Measurements from ENCODE around the gene TPSD1. TPM values are rescaled to one million over a fixed set of nuclear protein-coding genes. Genes with fewer than 3 reads are reported as not detected.
A peak's percentile ranks its signal among the peaks of the same experiment; 100 is the strongest.

The TPSD1 gene
- total RNA-seq, 1 donor from 2014 or later, result not detected

DNA sequence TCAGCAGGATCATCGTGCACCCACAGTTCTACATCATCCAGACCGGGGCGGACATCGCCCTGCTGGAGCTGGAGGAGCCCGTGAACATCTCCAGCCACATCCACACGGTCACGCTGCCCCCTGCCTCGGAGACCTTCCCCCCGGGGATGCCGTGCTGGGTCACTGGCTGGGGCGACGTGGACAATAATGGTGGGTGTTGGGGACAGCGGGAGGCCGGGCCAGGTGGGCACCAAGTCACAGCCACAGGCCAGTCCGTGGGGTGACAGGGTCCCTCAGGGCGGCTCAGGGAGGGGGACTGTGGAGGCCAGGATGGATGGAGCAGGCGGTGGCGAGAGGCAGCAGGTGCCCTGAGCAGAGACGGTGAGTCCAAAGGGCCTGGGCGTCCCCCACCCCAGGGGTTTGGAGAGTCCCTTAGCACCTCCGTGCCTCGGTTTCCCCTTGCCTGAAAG is 1.0 kb downstream of the TPSD1 start:
- no peak overlapping the region for H3K4me3 Mint-ChIP-seq

DNA sequence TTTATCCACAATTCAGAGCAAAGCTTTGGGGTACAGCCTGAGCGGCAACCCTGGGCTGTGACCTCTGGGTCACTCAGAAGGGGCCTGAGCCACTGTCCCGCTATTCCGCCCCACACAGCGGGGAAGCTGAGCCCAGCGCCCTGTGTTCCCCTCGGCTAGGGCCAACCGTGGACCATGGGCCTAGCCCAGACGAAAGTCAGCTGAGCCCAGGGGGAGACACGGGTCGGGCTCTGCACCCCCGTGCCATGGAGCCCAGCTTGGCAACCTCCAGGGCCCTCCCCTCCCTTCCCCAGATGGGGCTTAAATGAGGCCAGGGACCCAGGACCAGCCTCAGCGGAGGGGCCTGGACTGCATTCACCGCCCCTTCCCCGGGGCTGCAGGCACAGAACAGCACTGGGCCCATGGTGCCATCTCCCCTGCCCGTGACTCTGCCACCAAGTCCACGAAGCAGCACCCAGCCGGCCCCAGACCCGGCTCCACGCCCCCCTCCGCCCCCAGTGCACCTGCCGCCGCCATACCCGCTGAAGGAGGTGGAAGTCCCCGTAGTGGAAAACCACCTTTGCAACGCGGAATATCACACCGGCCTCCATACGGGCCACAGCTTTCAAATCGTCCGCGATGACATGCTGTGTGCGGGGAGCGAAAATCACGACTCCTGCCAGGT is 1.8 kb downstream of the TPSD1 start:
- peaks cover 20% of the 10 kb centered on the region for H3K27me3 Mint-ChIP-seq
- no peaks in the 10 kb centered on the region for H3K36me3 Mint-ChIP-seq
- H3K27ac Mint-ChIP-seq, result no peak overlapping the region
- H3K4me1 Mint-ChIP-seq (ENCODE audit: unreplicated experiment), result no peaks in the 10 kb centered on the region
- H3K4me3 Mint-ChIP-seq, result no peak overlapping the region
- DNase-seq (ENCODE audit: extremely low spot score, unreplicated experiment), result peak; percentile 71
- TF ChIP-seq, protein P1, sequence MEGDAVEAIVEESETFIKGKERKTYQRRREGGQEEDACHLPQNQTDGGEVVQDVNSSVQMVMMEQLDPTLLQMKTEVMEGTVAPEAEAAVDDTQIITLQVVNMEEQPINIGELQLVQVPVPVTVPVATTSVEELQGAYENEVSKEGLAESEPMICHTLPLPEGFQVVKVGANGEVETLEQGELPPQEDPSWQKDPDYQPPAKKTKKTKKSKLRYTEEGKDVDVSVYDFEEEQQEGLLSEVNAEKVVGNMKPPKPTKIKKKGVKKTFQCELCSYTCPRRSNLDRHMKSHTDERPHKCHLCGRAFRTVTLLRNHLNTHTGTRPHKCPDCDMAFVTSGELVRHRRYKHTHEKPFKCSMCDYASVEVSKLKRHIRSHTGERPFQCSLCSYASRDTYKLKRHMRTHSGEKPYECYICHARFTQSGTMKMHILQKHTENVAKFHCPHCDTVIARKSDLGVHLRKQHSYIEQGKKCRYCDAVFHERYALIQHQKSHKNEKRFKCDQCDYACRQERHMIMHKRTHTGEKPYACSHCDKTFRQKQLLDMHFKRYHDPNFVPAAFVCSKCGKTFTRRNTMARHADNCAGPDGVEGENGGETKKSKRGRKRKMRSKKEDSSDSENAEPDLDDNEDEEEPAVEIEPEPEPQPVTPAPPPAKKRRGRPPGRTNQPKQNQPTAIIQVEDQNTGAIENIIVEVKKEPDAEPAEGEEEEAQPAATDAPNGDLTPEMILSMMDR (conservative IDR thresholded peaks at IDR 0.05), result no peak
- H3K9me3 Mint-ChIP-seq, result no peaks in the 10 kb centered on the region

More for the DNA sequence above, 1.0 kb downstream of the TPSD1 start:
- Mint-ChIP-seq H3K36me3 (no peaks in the 10 kb centered on the region), H3K4me1 (ENCODE audit: unreplicated experiment) (no peaks in the 10 kb centered on the region), H3K27ac (peak overlapping the region; percentile 31), H3K27me3 (peaks cover 16% of the 10 kb centered on the region), H3K9me3 (no peaks in the 10 kb centered on the region)
- TF ChIP-seq, protein P1 (conservative IDR thresholded peaks at IDR 0.05), result no peak
- peak; percentile 68 for DNase-seq (ENCODE audit: extremely low spot score, unreplicated experiment)

GRCh38 chr16:1258225-1258600 is 2.3 kb downstream of the TPSD1 start:
- no peak for DNase-seq (ENCODE audit: extremely low spot score, unreplicated experiment)
- TF ChIP-seq, protein P1 (conservative IDR thresholded peaks at IDR 0.05), result no peak
- H3K4me1 Mint-ChIP-seq (ENCODE audit: unreplicated experiment), result no peaks in the 10 kb centered on the region
- H3K9me3 Mint-ChIP-seq, result no peaks in the 10 kb centered on the region
- no peak overlapping the region for H3K4me3 Mint-ChIP-seq
- peaks cover 20% of the 10 kb centered on the region for H3K27me3 Mint-ChIP-seq
- H3K27ac Mint-ChIP-seq, result no peak overlapping the region
- no peaks in the 10 kb centered on the region for H3K36me3 Mint-ChIP-seq

DNA sequence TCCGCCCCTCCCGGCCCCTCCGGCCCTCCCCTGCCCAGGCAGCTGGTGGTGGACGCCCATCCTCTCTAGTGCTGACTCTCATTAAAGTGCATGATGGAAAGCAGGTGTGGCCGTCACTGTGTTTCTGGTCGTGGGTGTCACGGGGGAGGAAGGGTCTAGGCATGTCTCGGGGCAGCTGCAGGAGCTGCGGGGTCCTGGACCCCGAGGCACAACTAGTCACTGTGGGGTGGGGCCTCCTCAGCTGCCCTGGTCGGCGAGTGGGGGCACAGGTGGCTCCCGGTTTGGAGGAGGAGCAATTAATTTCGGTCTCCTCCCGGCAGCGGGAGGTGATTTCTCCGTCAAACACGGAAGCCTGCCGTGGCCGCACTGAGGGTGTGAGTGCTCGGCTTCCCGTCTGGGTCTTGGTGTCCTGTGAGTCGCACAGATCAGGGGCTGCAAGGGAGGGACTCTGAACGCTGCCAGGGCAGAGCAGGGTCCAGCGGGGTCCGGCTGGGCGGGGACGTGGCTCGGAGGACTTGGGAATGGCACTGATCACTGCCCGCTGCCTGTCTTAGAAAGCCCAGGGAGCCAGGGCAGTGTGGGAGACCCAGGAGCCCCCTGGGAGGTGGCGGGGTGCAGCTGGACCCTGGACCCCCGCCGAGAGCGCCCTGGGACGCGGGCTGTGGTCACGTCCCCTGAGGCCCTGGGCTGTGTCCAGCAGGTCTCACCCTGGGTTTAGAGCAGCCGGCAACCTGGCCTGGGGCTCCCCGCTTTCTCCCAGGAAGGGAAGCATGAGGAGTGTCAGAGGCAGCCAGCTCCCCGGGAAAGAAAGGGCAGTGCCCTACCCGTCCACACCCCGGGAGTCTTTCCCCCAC is 3.3 kb downstream of the TPSD1 start:
- TF ChIP-seq, protein P1 (conservative IDR thresholded peaks at IDR 0.05), result no peak
- Mint-ChIP-seq H3K4me1 (ENCODE audit: unreplicated experiment) (no peaks in the 10 kb centered on the region), H3K36me3 (no peaks in the 10 kb centered on the region), H3K27ac (peak overlapping the region; percentile 23), H3K9me3 (no peaks in the 10 kb centered on the region), H3K4me3 (peak overlapping the region; percentile 75), H3K27me3 (peaks cover 20% of the 10 kb centered on the region)
- no peak for DNase-seq (ENCODE audit: extremely low spot score, unreplicated experiment)

DNA sequence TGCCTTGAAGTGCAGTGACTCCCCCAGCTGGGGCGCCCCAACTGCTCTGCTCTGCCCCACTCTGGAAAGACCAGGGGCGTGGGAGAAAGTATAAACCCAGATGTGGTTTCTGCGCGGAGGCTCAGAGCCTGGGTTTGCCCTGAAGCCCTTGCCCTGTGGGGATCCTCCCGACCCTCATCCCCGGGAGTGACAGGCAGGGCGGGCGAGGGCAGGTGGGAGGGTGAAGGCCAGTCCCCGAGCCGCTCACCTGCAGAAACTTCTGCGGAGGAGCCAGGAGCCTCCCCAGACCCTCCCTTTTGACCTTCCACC is 3.8 kb downstream of the TPSD1 start:
- Mint-ChIP-seq H3K9me3 (no peaks in the 10 kb centered on the region), H3K36me3 (no peaks in the 10 kb centered on the region), H3K4me3 (no peak overlapping the region), H3K4me1 (ENCODE audit: unreplicated experiment) (no peaks in the 10 kb centered on the region), H3K27ac (no peak overlapping the region), H3K27me3 (peaks cover 20% of the 10 kb centered on the region)
- no peak for DNase-seq (ENCODE audit: extremely low spot score, unreplicated experiment)
- TF ChIP-seq, protein P1 (conservative IDR thresholded peaks at IDR 0.05), result no peak
